SU-DHL-6 (cell line): ENCODE data around the gene OXNAD1.

Experiments
- H2AFZ ChIP-seq: fragments of 200-600 bp; sonication (generic); 2 replicates; pipeline ENCODE4 v1.6.1; 2014; ENCODE audit warnings: low read depth, mild to moderate bottlenecking, moderate library complexity, mixed read lengths, antibody characterized with exemption, low read length; ENCODE audit not compliant: severe bottlenecking
- H3F3A ChIP-seq: fragments of 200-600 bp; shearing (Covaris generic); 2 replicates; pipeline ENCODE4 v1.6.0; 2016; ENCODE audit warnings: antibody characterized with exemption, mild to moderate bottlenecking; ENCODE audit not compliant: insufficient read depth
- H3K27ac ChIP-seq: fragments of 200-600 bp; sonication (generic); 2 replicates; pipeline ENCODE4 v1.5.1; 2016; ENCODE audit warnings: low read depth, mild to moderate bottlenecking, low read length, moderate library complexity, mixed read lengths
- H3K27me3 ChIP-seq: fragments of 200-600 bp; sonication (generic), shearing (Covaris generic); 2 replicates; pipeline ENCODE4 v1.6.0; 2014; ENCODE audit warnings: mild to moderate bottlenecking, low read length
- H3K36me3 ChIP-seq: fragments of 200-600 bp; sonication (generic); 2 replicates; pipeline ENCODE4 v1.6.1; 2014; ENCODE audit warnings: mild to moderate bottlenecking, low read length, mixed read lengths
- H3K4me2 ChIP-seq: fragments of 300-600, 200-600 bp; shearing (Covaris generic), sonication (generic); 2 replicates; pipeline ENCODE4 v1.6.0; 2014; ENCODE audit warnings: low read length, low read depth, mild to moderate bottlenecking; ENCODE audit not compliant: poor library complexity, severe bottlenecking
- H3K4me3 ChIP-seq: fragments of 200-600 bp; sonication (generic); 2 replicates; pipeline ENCODE4 v1.5.1; 2014; ENCODE audit warnings: antibody characterized with exemption, low read length, mild to moderate bottlenecking, mixed read lengths; ENCODE audit not compliant: insufficient read depth, poor library complexity, severe bottlenecking
- H3K79me2 ChIP-seq: fragments of 200-600 bp; sonication (generic); 2 replicates; pipeline ENCODE4 v1.6.1; 2014; ENCODE audit warnings: mild to moderate bottlenecking, low read length, moderate library complexity; ENCODE audit not compliant: insufficient read depth
- H3K9ac ChIP-seq: fragments of 200-600 bp; sonication (generic); 2 replicates; pipeline ENCODE4 v1.7.0; 2014; ENCODE audit warnings: mild to moderate bottlenecking, low read length
- H3K9me2 ChIP-seq: fragments of 200-600 bp; sonication (generic); replicated peaks from 2 replicates; pipeline ENCODE4 v1.6.1; 2014; ENCODE audit warnings: low read length; ENCODE audit not compliant: insufficient read depth
- H3K9me3 ChIP-seq: fragments of 200-600 bp; sonication (generic); 2 replicates; pipeline ENCODE4 v1.6.1; 2014; ENCODE audit warnings: low read length, mixed read lengths; ENCODE audit not compliant: insufficient read depth
- H4K20me1 ChIP-seq: fragments of 200-600 bp; sonication (generic); 2 replicates; pipeline ENCODE4 v1.6.1; 2014; ENCODE audit warnings: low read depth, mild to moderate bottlenecking, antibody characterized with exemption, low read length, moderate library complexity, mixed read lengths
- EZH2phosphoT487 ChIP-seq: fragments of 200-600 bp; sonication (generic), shearing (Covaris generic); conservative IDR thresholded peaks from 2 replicates; pipeline ENCODE4 v1.6.1; 2018; ENCODE audit warnings: mild to moderate bottlenecking, antibody characterized with exemption, low read length, moderate library complexity, mixed read lengths
- TF ChIP-seq, protein P1 (sequence below): fragments of 200-600 bp; sonication (generic); IDR thresholded peaks from one replicate; pipeline ENCODE4 v1.5.1; 2017; ENCODE audit warnings: antibody characterized with exemption, mild to moderate bottlenecking, low read length, moderate library complexity; ENCODE audit not compliant: insufficient read depth, poor library complexity, severe bottlenecking

The OXNAD1 gene

DNA sequence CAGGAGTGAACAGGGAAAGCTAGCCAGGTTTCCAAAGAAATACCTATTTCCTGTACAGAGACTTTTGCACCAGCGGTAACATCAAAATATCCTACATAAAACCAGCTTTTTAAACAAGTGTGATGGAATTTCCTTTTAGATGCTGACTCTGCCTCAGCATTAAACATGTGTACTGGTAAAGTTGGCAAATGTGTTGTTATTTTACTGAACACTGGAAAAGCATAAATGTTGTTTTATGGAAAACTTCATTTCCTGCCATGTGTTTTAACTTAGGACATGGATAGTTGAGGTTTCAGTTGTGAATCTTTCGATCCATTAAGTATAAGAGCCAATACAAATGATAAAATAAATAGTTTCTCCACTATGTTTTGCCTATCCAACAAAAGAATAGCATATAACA, 15.7 kb downstream of the OXNAD1 start:
- Histone ChIP-seq H3K4me3 (no peak overlapping the region), H3K79me2 (no peaks in the 10 kb centered on the region), H3K27ac (no peak overlapping the region), H3K9ac (no peak overlapping the region), H3K36me3 (no peaks in the 10 kb centered on the region), H3K27me3 (no peaks in the 10 kb centered on the region), H3K9me2 (no peaks in the 10 kb centered on the region), H3F3A (no peaks in the 10 kb centered on the region), H3K9me3 (no peaks in the 10 kb centered on the region), H2AFZ (no peak overlapping the region), H4K20me1 (no peaks in the 10 kb centered on the region), H3K4me2 (no peak overlapping the region)
- TF ChIP-seq, protein P1, sequence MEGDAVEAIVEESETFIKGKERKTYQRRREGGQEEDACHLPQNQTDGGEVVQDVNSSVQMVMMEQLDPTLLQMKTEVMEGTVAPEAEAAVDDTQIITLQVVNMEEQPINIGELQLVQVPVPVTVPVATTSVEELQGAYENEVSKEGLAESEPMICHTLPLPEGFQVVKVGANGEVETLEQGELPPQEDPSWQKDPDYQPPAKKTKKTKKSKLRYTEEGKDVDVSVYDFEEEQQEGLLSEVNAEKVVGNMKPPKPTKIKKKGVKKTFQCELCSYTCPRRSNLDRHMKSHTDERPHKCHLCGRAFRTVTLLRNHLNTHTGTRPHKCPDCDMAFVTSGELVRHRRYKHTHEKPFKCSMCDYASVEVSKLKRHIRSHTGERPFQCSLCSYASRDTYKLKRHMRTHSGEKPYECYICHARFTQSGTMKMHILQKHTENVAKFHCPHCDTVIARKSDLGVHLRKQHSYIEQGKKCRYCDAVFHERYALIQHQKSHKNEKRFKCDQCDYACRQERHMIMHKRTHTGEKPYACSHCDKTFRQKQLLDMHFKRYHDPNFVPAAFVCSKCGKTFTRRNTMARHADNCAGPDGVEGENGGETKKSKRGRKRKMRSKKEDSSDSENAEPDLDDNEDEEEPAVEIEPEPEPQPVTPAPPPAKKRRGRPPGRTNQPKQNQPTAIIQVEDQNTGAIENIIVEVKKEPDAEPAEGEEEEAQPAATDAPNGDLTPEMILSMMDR: no peak
- TF ChIP-seq EZH2phosphoT487: no peak

DNA sequence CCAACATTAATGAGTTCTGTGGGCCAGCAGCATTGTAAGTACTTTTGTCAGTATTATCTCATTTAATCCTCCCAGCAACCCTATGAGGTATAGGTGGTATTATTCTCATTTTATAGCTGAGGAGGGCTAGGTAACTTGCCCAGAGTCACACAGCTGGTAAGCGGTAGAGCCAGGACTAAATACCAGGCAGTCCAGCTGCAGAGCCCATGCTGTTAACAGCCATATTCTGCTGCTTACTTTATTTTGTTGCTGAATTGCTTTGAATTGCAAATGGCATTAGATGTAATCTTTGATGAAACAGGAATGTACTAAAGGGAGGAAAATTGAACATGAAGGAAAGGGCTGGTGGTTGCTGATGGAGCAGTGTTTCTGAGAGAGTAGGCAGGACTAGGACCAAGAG, 19.6 kb downstream of the OXNAD1 start:
- Histone ChIP-seq H3F3A (no peaks in the 10 kb centered on the region), H3K36me3 (no peaks in the 10 kb centered on the region), H2AFZ (no peak overlapping the region), H3K9ac (no peak overlapping the region), H3K9me2 (no peaks in the 10 kb centered on the region), H3K79me2 (no peaks in the 10 kb centered on the region), H4K20me1 (no peaks in the 10 kb centered on the region), H3K4me3 (no peak overlapping the region), H3K27me3 (no peaks in the 10 kb centered on the region), H3K27ac (no peak overlapping the region), H3K4me2 (no peak overlapping the region), H3K9me3 (no peaks in the 10 kb centered on the region)
- no peak for TF ChIP-seq EZH2phosphoT487
- TF ChIP-seq, protein P1: no peak

DNA sequence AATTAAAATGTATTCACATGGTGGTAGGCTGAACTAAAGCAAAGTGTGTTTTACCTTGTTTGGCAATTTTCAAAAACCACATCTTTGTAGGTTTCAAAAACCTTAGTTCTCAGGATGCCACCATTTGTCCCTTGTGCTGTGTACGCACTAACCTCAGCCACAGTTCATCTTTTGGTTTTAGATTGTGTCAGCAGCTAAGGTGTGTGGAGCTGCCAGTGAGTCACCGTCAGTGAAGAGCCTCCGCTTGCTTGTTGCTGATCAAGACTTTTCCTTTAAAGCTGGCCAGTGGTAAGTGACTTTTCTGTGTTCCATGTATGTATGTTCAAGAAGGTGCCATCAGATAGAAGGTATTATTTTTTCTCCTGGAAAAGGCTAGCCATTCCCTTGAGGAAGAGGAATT, 21.1 kb downstream of the OXNAD1 start:
- no peak for TF ChIP-seq EZH2phosphoT487
- TF ChIP-seq, protein P1: no peak
- H3K4me2 ChIP-seq: no peak overlapping the region
- no peak overlapping the region for H3K27ac ChIP-seq
- H3F3A ChIP-seq: no peaks in the 10 kb centered on the region
- H4K20me1 ChIP-seq: no peaks in the 10 kb centered on the region
- no peaks in the 10 kb centered on the region for H3K27me3 ChIP-seq
- H3K9me2 ChIP-seq: no peaks in the 10 kb centered on the region
- no peak overlapping the region for H3K9ac ChIP-seq
- H3K79me2 ChIP-seq: no peaks in the 10 kb centered on the region
- no peaks in the 10 kb centered on the region for H3K9me3 ChIP-seq
- H3K36me3 ChIP-seq: no peaks in the 10 kb centered on the region
- H2AFZ ChIP-seq: no peak overlapping the region
- no peak overlapping the region for H3K4me3 ChIP-seq
